HG02840 (cell line): ENCODE measurements around the gene ITPKA.

ENCODE experiments used
- ATAC-seq: cut with Tn5 transposase; IDR thresholded peaks from one replicate; pipeline ENCODE4 v1.9.1; 2021; ENCODE audit warnings: mild to moderate bottlenecking, moderate library complexity, moderate number of reproducible peaks; ENCODE audit not compliant: unreplicated experiment, low FRiP score

Gene ITPKA

DNA sequence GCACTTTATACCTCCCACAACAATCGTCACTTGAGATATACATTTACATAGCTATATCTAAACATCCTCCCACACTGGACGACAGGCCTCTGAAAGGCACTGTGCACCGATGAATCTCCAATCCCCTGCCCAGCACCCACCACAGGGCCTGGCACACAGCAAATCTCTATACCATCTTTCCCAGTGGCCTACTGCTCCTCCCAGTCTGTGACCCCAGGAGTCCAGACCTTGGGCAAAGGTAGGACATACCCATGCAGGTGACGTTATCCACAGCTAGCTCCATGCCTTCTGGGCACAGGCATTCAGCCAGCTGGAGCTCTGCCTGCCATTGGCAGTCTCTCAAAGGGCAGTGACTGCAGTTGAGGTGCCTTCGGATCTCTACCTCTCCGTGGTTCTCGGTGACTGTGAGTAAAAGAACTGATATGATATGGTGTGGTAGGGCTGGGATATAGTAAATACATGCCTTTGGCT is 14.2 kb downstream of the ITPKA start:
- ATAC-seq: no peak

DNA sequence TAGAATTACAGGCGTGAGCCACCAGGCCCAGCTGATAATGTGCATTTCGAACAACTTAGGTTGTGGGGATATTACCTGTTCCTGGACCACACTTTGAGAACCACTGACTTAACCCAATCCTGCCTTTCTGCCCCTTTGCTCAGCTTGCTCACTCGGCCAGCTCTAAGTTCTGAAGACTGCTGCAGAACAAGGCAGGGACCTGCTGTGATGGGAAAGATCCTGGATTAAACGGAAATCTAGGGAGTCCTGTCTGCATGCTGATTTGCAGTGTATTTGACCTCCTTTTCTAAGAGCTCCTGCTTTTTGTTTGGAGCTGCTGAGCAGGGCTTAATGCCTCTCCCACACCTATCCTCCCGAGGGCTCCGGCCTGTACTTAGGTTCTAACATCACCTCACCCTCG is 17.1 kb downstream of the ITPKA start:
- ATAC-seq: no peak

DNA sequence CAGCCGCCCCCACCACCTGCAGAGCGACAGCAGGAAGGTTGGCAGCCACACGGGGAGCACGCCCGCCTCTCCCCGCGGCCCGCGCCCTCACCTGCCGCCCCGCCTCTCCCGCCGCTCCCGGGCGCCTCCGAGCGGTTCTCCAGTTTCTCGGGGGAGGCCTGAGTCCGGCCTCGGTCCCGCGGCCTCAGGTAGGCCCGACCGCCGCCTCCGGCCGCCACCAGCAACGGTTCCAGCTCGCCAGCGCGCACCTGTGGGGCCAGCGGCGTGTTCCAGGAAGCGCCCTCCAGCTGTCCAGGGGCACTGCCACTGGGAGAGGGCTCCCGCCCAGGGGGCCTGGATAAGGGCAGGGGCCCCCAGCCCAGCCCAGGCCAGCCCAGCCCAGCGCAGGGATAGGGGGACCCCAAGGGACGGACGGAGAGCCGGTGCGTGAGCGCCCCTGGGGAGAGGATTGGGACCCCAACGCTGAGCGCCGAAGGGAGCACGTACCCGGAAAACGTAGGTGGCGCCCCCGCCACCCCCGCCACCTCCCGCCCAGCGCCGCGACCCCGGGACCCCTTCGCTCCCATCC is 17.7 kb downstream of the ITPKA start:
- ATAC-seq: no peak

DNA sequence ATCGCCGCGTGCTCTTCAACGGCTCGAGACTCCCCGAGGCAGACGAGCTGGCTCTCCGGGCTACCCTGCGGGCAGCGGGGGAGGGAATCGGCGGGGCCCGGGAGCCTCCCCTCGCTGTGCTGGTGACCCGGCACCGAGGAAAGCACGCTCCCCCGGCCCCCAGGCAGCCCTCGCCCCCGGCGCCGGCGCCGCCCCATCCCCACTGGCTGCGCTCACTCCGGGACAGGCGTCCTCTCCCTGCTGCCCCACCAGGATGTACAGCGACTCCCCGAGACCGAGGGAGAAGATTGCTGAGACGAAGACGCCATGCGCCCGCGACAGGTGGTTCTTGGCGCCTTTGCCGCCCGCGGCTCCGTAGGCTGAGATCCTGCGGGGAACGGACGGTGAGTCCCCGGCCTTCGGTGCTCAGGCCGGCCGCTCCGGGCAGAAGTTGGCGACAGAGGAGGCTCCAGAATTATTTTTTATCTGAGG is 18.3 kb downstream of the ITPKA start:
- ATAC-seq: no peak

DNA sequence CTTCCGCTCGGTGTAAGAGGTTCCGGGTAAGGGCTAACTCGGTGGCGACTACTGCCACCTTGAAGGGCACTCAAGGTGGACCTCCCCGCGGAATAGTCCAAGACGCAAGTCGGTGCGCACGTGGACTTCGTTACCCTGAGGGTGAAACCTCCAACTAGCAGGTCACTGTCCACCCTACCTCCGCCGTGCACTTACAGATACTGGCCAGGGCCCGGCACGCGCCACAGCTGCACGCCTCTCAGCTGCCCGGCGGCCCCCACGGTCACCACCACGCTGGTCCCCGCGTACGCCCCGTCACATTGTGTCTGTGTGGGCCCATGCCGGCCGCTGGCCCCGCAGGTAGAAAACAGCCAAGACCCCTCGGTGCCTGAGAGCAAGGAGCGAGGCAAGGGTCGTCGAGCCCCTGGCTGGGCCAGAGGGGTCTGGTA is 18.9 kb downstream of the ITPKA start:
- no peak for ATAC-seq

DNA sequence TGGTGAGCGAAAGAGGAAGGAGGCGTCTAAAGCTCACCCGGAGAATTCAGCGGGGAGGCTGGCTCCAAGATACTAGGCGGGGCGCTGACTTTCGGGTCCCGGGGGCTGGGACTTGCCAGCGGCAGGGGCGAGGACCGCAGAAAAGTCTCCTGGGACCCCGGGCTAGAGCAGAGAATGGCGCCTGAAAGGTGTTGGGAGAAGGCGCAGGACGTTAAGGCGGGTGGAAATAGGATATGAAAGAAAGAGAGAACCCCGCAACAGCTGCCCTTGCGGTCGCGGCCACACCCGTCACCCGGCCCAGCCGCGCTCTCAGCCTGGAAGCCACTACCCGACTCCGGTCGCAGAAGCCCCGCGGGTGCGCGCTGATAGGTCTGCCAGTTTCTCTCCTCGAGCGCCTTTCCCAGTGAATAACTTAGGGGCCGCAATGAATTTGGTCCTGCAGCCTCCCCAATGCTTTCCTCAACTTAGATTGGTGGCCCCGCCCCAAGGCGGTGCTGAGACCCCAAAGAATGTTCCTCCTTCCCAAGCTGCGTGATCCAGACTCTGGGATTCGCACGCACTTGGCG is 19.3 kb downstream of the ITPKA start:
- no peak for ATAC-seq

DNA sequence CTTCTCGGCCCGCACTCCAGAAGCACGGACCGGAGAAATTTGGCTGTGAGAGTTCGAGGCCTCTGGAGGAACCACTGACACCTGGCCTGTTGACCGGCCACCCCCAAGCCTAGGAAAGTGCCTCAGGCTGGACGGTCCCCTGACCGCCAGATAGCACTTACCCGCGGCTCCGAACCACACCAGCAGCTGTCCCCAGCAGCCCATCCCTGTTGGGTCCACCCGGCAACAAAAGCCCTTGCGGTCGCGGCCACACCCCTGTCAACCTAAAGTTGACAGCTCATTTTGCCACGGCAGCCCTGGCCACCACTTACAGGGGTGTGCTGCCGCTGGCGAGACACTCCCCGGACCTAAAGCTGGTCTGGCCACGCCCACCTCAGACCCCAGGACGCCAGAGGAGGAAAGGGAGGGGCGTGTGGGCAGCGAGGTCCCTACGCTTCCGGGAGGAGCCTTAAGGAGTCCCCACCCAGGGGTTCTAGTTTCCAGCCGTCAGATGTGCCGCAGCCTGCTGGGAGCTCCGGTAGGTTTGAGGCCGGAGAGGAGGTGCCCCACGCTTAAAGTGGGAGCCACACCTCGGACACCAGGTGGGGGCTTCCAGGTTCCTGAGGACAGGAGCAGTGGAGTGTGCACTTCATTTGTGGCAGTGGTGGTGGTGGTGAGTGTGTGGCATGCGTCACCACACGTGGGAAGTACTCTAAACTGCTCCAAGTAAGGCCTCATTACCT is 20.0 kb downstream of the ITPKA start, which contains the start of gene LTK:
Gene LTK (minus strand): TSS at position 322 of the 722 bp plus-strand sequence. CDS start 118 bp downstream, at position 204.
- no peak for ATAC-seq

DNA sequence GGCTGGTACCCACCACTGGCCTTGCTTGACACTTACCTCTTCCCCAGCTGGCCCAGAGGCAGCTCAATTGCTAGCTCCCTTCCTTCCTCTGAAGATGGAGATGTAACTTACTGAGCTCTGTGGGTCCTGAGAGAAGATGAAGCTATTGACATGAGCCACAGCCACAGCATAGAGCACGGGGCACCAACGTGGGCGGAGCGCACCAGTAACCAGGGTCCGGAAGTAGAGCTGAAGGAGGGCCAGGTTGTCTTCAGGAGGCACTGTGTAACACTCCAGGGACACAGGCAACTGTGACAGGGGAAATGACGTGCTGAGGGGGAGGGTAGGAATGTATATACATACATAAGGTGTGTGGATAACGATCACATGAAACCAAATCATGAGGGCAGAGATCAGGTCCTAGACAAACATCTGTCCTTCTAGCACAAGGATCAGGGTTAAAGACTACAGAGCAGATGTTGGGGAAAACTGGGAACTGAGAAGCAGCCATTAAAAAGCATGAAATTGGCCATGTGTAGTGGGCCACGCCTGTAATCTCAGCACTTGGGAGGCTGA is 24.3 kb downstream of the ITPKA start:
- ATAC-seq: no peak

DNA sequence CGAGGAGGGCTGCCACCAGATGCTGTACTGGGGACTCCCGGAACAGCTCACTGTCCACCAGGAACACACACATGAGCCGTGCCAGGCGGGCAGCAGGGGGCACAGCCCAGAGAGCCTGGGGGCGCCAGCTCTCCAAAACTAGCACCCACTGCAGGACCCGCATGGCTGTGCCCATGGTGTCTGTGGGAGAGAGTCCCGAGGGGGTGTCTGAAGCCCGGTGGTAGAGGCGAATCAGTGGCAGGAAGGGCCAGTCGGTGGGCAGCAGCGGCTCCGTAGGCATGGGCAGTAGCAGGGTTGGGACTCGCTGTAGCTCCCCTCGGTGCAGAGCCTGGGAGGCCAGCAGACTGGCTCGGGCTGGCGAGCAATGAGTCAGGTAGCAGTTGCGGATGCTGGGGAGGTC is 27.0 kb downstream of the ITPKA start:
- no peak for ATAC-seq

DNA sequence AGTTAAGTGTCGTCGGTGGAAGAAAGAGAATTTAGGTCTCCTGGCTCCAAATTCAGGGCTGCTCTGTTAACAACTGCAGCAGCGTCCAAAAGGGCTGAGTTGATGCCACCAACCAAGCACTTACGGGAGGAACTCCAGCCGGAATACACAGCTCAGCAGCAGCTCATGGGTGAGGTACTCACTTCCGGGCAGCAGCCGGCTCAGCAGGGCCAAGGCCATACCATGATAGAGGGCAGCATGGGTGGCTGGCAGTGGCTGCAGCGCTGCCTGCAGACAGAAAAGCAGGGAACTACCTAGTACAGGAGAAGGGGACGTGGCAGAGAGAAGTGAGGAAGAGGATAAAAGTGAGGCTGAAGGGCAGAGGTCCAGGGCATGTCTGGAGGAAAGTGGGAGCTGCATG is 27.9 kb downstream of the ITPKA start:
- ATAC-seq: no peak

DNA sequence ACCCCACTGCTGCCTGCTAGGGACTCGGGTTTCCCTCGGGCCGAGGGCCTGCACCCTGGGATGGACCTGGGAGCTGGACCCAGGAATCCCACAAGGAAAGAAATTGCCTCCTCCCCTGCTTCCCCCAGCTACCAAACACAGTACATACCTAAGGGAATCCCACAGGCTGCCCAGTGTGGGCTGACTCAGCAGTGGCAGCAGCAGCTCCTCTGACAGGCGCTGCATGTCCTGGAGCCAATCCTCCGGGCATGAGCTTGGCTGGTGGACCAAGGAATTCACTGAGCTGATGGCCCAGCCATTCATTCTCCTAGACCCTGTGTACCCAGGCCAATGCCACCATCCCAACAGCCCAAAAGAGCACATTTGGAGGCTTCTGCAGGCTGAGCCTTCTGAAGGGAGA is 29.4 kb downstream of the ITPKA start:
- ATAC-seq: no peak

DNA sequence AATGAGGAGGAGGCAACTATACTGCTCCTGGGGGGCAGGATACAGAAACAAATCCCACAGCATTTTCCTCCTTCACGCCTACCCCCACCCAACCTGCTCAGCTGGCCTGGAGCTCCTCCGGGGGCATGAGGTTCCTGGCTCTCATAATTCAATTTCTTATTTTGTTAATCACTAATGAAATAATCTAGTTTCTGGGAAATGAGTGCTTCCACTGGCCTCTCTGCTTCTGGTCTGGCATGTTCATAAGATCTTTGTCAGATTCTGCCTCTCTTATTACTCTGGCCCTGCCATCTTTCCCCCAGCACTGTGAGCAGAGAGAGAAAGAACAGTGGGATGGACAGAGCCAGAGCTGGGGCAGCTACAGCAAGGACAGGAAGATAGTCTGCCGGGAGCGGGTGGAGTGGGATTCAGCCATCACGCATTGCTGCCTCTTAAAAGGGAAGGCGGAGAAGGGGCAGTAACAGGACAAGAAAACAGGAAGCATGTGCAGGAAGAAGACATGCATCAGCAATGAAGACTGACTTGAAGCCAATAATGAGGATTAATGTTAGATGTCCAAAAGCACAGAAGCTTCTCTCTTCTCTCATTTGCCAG is 36.8 kb downstream of the ITPKA start:
- no peak for ATAC-seq

DNA sequence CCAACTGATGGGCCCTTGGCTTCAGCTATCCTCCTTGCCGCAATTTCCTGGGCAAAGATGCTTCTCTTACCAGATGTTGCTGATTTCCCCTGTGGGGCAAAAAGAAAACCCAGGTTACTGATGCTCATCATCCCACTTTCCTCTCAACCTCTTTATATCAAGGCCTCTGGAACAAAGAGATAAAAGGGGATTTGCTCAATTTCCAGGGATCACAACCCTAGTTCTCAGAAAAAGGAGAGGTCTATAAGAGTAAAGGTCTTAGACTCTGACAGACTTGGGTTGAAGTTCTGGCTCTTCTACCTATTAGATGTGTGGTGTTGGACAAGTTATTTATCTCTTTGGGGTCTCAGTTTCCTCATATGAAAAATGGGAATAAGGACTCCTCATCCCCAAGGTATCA is 41.9 kb downstream of the ITPKA start:
- no peak for ATAC-seq

DNA sequence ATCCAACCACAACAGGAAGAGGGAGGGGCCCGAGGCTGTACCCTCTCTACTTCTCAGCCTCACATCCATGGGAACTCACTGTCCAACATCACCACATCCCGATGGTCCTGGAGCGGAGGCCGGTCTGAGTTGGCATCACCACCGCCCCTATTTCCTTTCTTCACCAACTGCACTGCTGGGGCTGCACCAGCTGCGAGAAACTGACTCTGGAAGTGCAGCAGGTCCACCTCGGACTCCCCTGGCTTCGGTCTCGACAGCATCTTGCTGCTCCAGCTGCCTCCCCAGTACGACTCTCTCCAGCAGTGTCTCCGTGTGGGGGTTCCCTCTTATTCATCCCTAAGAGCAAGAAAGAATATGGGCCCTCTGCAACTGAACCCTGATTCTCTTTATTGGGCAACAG is 43.2 kb downstream of the ITPKA start:
- ATAC-seq: no peak

DNA sequence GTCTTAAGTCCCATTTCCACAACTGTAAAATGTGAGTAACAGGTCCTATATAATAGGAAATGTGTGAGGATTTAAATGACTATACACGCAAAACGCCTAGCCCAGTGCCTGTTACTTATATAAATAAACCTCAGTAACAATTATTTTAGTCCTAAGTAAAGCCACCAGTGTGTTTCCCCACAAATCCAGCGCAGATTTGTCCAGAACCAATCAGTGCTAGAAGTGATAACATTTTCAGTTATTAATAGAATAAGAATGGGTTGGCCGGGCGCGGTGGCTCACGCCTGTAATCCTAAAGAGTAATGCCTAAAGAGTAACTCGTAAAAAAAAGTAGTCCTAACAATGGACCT is 49.8 kb downstream of the ITPKA start:
- ATAC-seq: no peak

DNA sequence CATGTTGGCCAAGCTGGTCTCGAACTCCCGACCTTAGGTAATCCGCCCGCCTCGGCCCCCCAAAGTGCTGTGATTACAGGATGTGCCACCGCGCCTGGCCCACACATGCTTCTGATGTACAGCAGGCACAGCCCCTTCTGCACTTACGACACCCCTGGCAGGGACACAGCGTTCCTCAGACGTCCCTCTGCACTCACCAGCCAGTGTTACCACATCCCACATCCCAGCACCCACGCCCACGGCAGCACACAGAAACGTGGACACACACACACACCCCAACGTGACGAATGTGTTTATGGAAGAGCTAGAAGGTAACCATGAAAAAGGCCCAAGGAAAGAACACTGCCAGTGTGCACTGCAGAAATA is 51.0 kb downstream of the ITPKA start:
- ATAC-seq: no peak

DNA sequence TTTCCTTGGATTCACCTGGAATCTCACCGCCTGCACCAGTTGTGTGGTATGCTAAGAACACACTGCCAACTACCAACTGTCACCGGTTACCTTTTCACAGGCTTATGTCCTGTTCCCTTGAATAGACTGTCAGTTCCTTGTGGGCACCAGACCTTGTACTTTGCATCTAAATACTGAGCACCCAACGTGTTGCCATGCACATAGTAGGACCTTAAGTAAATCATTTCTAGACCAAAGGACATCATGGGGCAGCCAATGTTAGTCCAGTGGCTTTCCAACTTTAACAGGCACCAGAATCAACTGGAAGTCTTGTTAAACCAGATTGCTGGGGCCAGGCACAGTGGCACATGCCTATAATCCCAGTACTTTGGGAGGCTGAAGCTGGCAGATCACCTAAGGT is 51.5 kb downstream of the ITPKA start:
- no peak for ATAC-seq

DNA sequence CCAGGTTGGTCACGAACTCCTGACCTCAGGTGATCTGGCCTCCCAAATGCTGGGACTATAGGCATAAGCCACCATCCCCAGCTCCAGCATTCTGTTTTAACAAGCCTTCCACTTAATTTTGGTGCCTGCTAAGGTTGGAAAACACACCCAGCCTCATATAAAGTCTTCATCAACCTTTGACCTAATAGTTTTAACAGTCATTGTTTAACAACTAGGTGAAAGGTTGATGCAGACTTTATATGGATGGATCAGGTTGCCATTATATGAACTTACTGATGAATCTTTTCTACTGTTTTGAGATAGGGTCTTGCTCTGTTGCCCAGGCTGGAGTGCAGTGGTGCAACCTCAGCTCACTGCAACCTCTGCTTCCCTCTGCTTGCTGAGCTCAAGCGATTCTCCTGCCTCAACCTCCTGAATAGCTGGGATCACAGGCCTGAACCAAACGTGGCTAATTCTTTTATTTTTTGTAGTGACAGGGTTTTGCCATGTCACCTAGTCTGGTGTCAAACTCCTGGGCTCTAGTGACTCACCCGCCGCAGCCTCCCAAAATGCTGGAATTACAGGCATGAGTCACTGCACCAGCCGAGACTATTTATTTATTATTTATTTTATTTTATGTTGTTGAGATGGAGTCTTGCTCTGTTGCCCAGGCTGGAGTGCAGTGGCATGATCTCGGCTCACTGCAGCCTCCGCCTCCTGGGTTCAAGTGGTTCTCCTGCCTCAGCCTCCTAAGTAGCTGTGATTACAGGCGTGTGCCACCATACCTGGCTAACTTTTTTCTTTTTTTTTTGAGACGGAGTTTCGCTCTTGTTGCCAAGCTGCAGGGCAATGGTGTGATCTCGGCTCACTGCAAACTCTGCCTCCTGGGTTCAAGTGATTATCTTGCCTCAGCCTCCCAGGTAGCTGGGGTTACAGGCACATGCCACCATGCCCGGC is 53.4 kb downstream of the ITPKA start:
- no peak for ATAC-seq

DNA sequence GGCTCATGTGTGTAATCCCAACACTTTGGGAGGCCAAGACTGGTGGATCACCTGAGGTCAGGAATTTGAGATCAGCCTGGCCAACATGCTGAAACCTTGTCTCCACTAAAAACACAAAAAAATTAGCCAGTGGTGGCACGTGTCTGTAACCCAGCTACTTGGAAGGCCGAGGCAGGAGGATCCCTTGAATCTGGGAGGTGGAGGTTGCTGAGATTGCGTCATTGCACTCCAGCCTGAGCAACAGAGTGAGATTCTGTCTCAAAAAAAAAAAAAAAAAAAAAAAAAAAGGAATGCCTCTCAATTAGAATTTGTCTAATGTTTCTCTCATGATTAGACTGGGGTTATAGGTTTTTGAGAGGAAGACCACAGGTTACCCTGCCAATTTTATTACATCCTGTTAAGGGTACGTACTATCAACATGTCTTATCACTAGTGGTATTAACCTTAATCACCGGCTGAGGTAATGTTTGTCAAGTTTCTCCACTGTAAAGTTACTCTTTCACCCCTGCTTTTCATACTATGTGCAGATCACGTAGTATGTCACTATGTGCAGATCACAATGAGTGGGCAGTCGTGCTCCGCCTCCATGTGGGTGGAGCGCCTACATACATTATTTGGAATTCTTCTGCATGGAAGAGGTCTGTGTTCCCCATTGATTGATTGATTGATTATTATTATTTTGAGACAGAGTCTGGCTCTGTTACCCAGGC is 56.5 kb downstream of the ITPKA start:
- ATAC-seq: no peak
